A673 (cell line): ENCODE data around the gene AMDHD2. TPM values are rescaled to one million over a fixed set of nuclear protein-coding genes. Genes with fewer than 3 reads are reported as not detected.
A peak's percentile ranks its signal among the peaks of the same experiment; 100 is the strongest.

Experiments
- BruUV-seq: library from RNA; stranded (reverse); fragments of 400-500 nt; replicated peaks from 2 replicates; lab custom pipeline; 2021; lab: Mats Ljungman, UMichigan
- CTCF ChIA-PET: fragments of 300-600 bp; sonication (Branson Sonifier 250); formaldehyde crosslinking; loops from one replicate; lab custom pipeline; 2022; ENCODE audit warnings: antibody characterized with exemption; lab: Charles Lee
- POLR2A ChIA-PET: fragments of 300-600 bp; sonication (Branson Sonifier 250); formaldehyde crosslinking; loops from one replicate; lab custom pipeline; 2022; ENCODE audit warnings: antibody characterized with exemption; ENCODE audit not compliant: low non-redundant PET; lab: Charles Lee
- DNase-seq: peaks from one replicate; pipeline ENCODE4 v3.0.0-alpha.2; 2015; ENCODE audit warnings: low spot score
- H3K27ac ChIP-seq: fragments of 200-600 bp; sonication (generic); 2 replicates; pipeline ENCODE4 v1.5.1; 2016; ENCODE audit warnings: mixed run types, low read depth, mild to moderate bottlenecking, mixed read lengths, antibody characterized with exemption, low read length; ENCODE audit not compliant: poor library complexity, severe bottlenecking
- H3K27me3 ChIP-seq: fragments of 200-600 bp; sonication (generic); replicated peaks from 2 replicates; pipeline ENCODE4 v1.6.1; 2017; ENCODE audit warnings: mixed run types, low read depth, mild to moderate bottlenecking, mixed read lengths, antibody characterized with exemption, low read length; ENCODE audit not compliant: insufficient read depth, poor library complexity
- H3K36me3 ChIP-seq: fragments of 200-600 bp; sonication (generic); 2 replicates; pipeline ENCODE4 v1.6.1; 2016; ENCODE audit warnings: mixed run types, mild to moderate bottlenecking, mixed read lengths, antibody characterized with exemption, low read length; ENCODE audit not compliant: insufficient read depth, poor library complexity, severe bottlenecking
- H3K4me1 ChIP-seq: fragments of 200-600 bp; sonication (generic); 2 replicates; pipeline ENCODE4 v1.6.1; 2017; ENCODE audit warnings: mixed run types, mild to moderate bottlenecking, mixed read lengths, antibody characterized with exemption, low read length; ENCODE audit not compliant: insufficient read depth, poor library complexity, severe bottlenecking
- H3K4me3 ChIP-seq: fragments of 200-600 bp; sonication (generic); 2 replicates; pipeline ENCODE4 v1.5.1; 2016; ENCODE audit warnings: low read depth, mixed run types, mild to moderate bottlenecking, mixed read lengths, low read length; ENCODE audit not compliant: poor library complexity, severe bottlenecking
- H3K9me3 ChIP-seq: fragments of 200-600 bp; sonication (generic); 2 replicates; pipeline ENCODE4 v1.6.1; 2016; ENCODE audit warnings: mixed run types, low read depth, mild to moderate bottlenecking, mixed read lengths, antibody characterized with exemption, low read length; ENCODE audit not compliant: poor library complexity, severe bottlenecking
- EZH2 ChIP-seq: fragments of 200-600 bp; sonication (generic); IDR thresholded peaks from 2 replicates; pipeline ENCODE4 v1.6.1; 2017; ENCODE audit warnings: borderline replicate concordance, low read depth, mild to moderate bottlenecking, mixed read lengths, antibody characterized with exemption, low read length; ENCODE audit not compliant: poor library complexity, severe bottlenecking
- intact Hi-C: fragments of 100-400 bp; cut with micrococcal nuclease; formaldehyde crosslinking; loops from one replicate; pipeline ENCODE4 v1.10.0; 2022; ENCODE audit not compliant: unreplicated experiment
- total RNA-seq: library from RNA; stranded (reverse); gene quantifications from 2 replicates; pipeline ENCODE4 v1.2.3, GENCODE V29; 2021
- TF ChIP-seq, protein P1 (sequence below): fragments of 300-800, 200-600 bp; sonication (generic); conservative IDR thresholded peaks from 2 replicates; pipeline ENCODE4 v1.5.1; 2017; ENCODE audit warnings: low read depth, mild to moderate bottlenecking, antibody characterized with exemption, low read length, moderate library complexity, mixed read lengths

The AMDHD2 gene
- total RNA-seq, 1 experiment from 2014 or later = 53.3 TPM

DNA sequence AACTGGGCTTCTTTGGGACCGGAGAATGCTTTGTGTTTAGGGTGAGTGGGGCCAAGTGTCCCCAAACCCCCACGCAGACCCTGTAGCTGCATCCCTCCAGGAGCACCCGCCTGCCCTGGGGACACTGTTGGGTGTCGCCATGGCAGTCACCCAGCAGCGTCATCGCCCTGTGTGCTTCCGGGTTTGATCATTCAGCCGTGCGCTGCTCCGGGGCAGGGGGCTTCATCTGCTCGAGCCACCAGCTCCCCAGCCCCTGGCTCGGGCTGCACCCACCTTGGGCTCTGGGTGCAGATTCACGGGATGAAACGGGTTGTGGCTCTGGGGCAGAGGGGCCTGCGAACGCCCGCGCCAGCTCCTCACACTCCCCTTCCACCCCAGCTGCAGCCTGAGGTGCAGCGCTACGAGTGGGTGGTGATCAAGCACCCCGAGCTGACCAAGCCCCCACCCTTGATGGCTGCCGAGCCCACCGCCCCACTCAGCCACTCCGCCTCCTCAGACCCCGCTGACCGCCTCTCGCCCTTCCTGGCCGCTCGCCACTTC lies 20.2 kb upstream of the AMDHD2 start:
- Histone ChIP-seq H3K9me3 (no peaks in the 10 kb centered on the region), H3K36me3 (peaks cover 4% of the 10 kb centered on the region), H3K27ac (no peak overlapping the region), H3K4me3 (no peak overlapping the region), H3K27me3 (no peaks in the 10 kb centered on the region), H3K4me1 (peaks cover 5% of the 10 kb centered on the region)
- CTCF ChIA-PET = no interaction called here
- intact Hi-C loops = loop anchor here (2.0 to 10.0 kb wide), 3 partner anchors 158 to 235 kb away; partner anchors contain the start of genes ABCA3 and RNPS1
- POLR2A ChIA-PET = no interaction called here
- TF ChIP-seq, protein P1, sequence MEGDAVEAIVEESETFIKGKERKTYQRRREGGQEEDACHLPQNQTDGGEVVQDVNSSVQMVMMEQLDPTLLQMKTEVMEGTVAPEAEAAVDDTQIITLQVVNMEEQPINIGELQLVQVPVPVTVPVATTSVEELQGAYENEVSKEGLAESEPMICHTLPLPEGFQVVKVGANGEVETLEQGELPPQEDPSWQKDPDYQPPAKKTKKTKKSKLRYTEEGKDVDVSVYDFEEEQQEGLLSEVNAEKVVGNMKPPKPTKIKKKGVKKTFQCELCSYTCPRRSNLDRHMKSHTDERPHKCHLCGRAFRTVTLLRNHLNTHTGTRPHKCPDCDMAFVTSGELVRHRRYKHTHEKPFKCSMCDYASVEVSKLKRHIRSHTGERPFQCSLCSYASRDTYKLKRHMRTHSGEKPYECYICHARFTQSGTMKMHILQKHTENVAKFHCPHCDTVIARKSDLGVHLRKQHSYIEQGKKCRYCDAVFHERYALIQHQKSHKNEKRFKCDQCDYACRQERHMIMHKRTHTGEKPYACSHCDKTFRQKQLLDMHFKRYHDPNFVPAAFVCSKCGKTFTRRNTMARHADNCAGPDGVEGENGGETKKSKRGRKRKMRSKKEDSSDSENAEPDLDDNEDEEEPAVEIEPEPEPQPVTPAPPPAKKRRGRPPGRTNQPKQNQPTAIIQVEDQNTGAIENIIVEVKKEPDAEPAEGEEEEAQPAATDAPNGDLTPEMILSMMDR = no peak
- no peak for TF ChIP-seq EZH2
- no TSS peak for BruUV-seq
- no peak for DNase-seq

DNA sequence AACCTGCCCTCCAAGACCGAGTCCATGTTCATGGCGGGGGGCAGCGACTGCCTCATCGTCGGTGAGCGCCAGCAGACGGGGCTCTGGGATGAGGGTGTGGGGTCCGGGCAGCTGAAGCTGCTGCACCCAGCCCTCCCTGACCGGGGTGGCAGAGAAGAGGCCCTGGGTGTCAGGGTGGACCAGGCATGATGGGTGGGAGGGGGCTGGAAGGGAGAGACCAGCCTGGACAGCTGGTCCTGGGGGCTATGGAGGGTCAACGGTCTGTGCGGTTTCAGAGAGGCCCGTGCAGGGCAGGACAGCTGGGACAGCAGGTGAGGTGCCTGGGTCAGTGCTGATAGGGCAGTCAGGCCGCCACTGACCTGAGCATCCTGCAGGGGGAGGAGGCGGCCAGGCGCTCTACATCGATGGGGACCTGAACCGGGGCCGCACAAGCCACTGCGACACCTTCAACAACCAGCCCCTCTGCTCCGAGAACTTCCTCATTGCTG lies 19.7 kb upstream of the AMDHD2 start:
- no peak for DNase-seq
- Histone ChIP-seq H3K27me3 (no peaks in the 10 kb centered on the region), H3K4me1 (peaks cover 5% of the 10 kb centered on the region), H3K36me3 (peaks cover 4% of the 10 kb centered on the region), H3K4me3 (no peak overlapping the region), H3K27ac (no peak overlapping the region), H3K9me3 (no peaks in the 10 kb centered on the region)
- BruUV-seq = no TSS peak
- ChIA-PET POLR2A (no interaction called here), CTCF (interaction anchor here (0.6 to 1.3 kb wide), 4 partner anchors 11 to 160 kb away, joined by 5 to 10 read pairs (median 6); partner anchors contain the start of gene ABCA3)
- intact Hi-C loops = loop anchor here (2.0 to 10.0 kb wide), 3 partner anchors 158 to 236 kb away; partner anchors contain the start of genes ABCA3 and RNPS1
- TF ChIP-seq EZH2 = no peak
- TF ChIP-seq, protein P1 = no peak

DNA sequence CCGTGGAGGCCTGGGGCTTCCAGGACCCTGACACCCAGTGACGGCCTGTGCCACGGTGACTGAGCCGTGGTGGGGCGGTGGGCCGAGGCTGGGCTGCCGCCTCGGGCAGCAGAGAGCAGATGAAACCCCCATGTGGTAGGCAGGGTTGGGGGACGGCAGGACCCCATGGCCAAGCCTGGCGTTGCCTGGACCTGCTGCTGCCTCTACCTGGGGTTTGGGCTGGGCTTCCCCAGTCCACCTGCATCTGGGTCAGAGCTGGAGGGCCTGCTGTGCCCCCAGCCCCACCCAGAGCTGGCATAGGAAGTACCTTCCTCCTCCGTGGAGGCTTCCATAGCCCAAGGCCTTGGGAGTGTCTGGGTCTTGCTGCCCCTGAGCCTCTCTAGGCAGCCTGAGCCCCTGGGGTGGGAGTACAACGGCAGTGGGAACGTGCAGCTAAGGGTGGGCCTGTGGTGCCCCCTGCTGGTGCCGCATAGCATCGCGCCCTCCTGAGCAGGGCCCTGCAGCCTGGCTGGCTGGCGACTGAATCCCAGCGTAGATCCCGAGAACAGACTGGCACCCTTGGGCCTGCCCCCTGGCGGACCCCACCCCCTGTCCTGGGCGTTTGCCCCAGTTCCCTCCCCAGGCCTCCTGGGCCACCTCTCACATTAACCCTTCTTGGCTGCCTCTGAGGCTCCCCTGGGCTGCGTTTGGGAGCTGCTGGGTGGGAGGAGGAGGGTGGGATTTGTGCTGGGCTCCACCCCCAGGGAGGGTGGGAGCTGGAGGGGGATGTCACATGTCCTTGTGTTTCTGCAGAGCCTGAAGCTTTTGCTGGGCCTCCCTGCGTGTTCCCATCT lies 19.0 kb upstream of the AMDHD2 start:
- intact Hi-C loops = loop anchor here (2.0 to 10.0 kb wide), 3 partner anchors 159 to 236 kb away; partner anchors contain the start of genes ABCA3 and RNPS1
- Histone ChIP-seq H3K36me3 (peaks cover 4% of the 10 kb centered on the region), H3K9me3 (no peaks in the 10 kb centered on the region), H3K27me3 (no peaks in the 10 kb centered on the region), H3K27ac (peak overlapping the region; percentile 40), H3K4me3 (peak overlapping the region; percentile 37), H3K4me1 (peaks cover 5% of the 10 kb centered on the region)
- peak; percentile 91 for DNase-seq
- ChIA-PET POLR2A (interaction anchor here (0.6 to 0.8 kb wide), 2 partner anchors 210 to 346 kb away, joined by 3 to 5 read pairs; partner anchors contain the start of gene TRAF7), CTCF (interaction anchor here (0.6 to 1.3 kb wide), 12 partner anchors 10 to 485 kb away, joined by 3 to 12 read pairs (median 6); partner anchors contain the start of genes ABCA3, AMDHD2, NTN3 and TBC1D24)
- TF ChIP-seq EZH2 = no peak
- TF ChIP-seq, protein P1 = peak; percentile 99
- BruUV-seq = no TSS peak
